Measurements from ENCODE around the gene NID1.

DNA sequence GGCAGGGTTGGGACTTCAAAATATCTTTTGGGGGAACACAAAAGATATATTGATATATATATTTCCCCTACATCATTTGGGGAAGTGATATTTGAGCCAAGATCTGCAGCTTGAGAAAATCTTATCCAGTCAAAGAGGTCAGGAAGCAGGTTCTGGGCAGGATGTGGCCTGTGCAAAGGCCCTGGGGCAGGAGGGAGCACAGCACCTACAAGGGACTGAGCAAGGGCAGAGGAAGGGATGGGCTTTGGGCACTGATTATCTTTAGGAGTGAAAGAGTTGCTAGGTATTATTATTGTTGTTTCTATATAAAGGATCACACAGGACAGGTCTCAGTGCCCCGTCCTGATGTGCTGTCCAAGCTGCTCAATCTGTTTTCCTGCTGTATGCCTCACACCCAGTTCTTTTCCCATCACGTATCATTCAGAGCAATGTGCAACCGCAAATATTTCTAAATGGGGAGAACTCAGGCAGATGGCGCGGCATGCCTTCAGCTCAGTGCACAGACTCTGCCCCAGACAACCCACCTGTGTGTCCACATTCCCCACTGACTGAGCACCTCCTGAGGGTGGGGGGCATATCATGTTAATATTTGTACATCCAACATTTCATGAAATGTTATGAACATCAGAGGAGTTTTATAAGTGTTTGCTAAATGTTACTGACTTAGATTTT, 49.3 kb upstream of the NID1 start:
- TF ChIP-seq EP300 (IDR thresholded peaks at IDR 0.05; ENCODE audit: borderline replicate concordance) (no peak), TCF12 (IDR thresholded peaks at IDR 0.05; ENCODE audit: low read depth) (no peak), FOXM1 (IDR thresholded peaks at IDR 0.05; ENCODE audit: borderline replicate concordance, low read depth) (no peak), CREB1 (IDR thresholded peaks at IDR 0.05; ENCODE audit: low read depth) (no peak), TEAD4 (IDR thresholded peaks at IDR 0.05) (no peak)
